MM.1S (cell line): ENCODE measurements around the gene SERPINB13.
"Not testable (repeated sequence)": the region's sequence is repeated elsewhere in the genome, so short reads cannot be mapped to it uniquely, and the experiment has no call there.

ENCODE experiments used
- DNase-seq: peaks from one replicate; pipeline ENCODE4 v3.0.0-alpha.2; 2015
- H2AFZ ChIP-seq: fragments of 300-600 bp; sonication (generic); 2 replicates; pipeline ENCODE4 v1.6.0; 2016; ENCODE audit warnings: antibody characterized with exemption, low read length
- H3F3A ChIP-seq: fragments of 300-600 bp; sonication (generic); 2 replicates; pipeline ENCODE4 v1.6.1; 2016; ENCODE audit warnings: mild to moderate bottlenecking, antibody characterized with exemption, low read length, moderate library complexity, mixed read lengths; ENCODE audit not compliant: insufficient read depth
- H3K27ac ChIP-seq: fragments of 300-600 bp; sonication (generic); 2 replicates; pipeline ENCODE4 v1.5.1; 2016; ENCODE audit warnings: mild to moderate bottlenecking, low read length
- H3K27me3 ChIP-seq: fragments of 300-600 bp; sonication (generic); replicated peaks from 2 replicates; pipeline ENCODE4 v1.6.0; 2016; ENCODE audit warnings: low read length; ENCODE audit not compliant: insufficient read depth
- H3K36me3 ChIP-seq: fragments of 300-600 bp; sonication (generic); replicated peaks from 2 replicates; pipeline ENCODE4 v1.6.1; 2016; ENCODE audit warnings: mild to moderate bottlenecking, low read length, mixed read lengths; ENCODE audit not compliant: insufficient read depth
- H3K4me1 ChIP-seq: fragments of 300-600 bp; sonication (generic); 2 replicates; pipeline ENCODE4 v1.6.1; 2016; ENCODE audit warnings: low read length, mixed read lengths
- H3K4me2 ChIP-seq: fragments of 300-600 bp; sonication (generic); 2 replicates; pipeline ENCODE4 v1.6.0; 2016; ENCODE audit warnings: low read depth, low read length
- H3K4me3 ChIP-seq: fragments of 300-600 bp; sonication (generic); 2 replicates; pipeline ENCODE4 v1.5.1; 2016; ENCODE audit warnings: low read length, mixed read lengths
- H3K79me2 ChIP-seq: fragments of 300-600 bp; sonication (generic); 2 replicates; pipeline ENCODE4 v1.6.1; 2016; ENCODE audit warnings: mixed run types, low read length, mixed read lengths
- H3K9ac ChIP-seq: fragments of 300-600 bp; sonication (generic); 2 replicates; pipeline ENCODE4 v1.6.1; 2016; ENCODE audit warnings: low read length, mixed read lengths
- H3K9me2 ChIP-seq: fragments of 300-600 bp; sonication (generic); replicated peaks from 2 replicates; pipeline ENCODE4 v1.6.1; 2016; ENCODE audit warnings: mild to moderate bottlenecking, low read length, mixed read lengths; ENCODE audit not compliant: insufficient read depth
- H3K9me3 ChIP-seq: fragments of 300-600 bp; sonication (generic); replicated peaks from 2 replicates; pipeline ENCODE4 v1.6.1; 2016; ENCODE audit warnings: mild to moderate bottlenecking, low read length, mixed read lengths; ENCODE audit not compliant: insufficient read depth
- H4K20me1 ChIP-seq: fragments of 300-600 bp; sonication (generic); 2 replicates; pipeline ENCODE4 v1.6.1; 2016; ENCODE audit warnings: mild to moderate bottlenecking, low read length, moderate library complexity, mixed read lengths; ENCODE audit not compliant: insufficient read depth
- EZH2 ChIP-seq: fragments of 300-600 bp; sonication (generic); optimal IDR thresholded peaks from 2 replicates; pipeline ENCODE3; 2017; ENCODE audit warnings: low read depth, mild to moderate bottlenecking, antibody characterized with exemption, low read length, mixed read lengths
- EZH2phosphoT487 ChIP-seq: fragments of 300-600 bp; sonication (generic); IDR thresholded peaks from 2 replicates; pipeline ENCODE4 v1.6.1; 2018; ENCODE audit warnings: antibody characterized with exemption, low read length
- TF ChIP-seq, protein P1 (sequence below): fragments of 300-600 bp; sonication (generic); IDR thresholded peaks from 2 replicates; pipeline ENCODE4 v1.5.1; 2016; ENCODE audit warnings: antibody characterized with exemption, low read length, mixed read lengths

SERPINB13 gene

DNA sequence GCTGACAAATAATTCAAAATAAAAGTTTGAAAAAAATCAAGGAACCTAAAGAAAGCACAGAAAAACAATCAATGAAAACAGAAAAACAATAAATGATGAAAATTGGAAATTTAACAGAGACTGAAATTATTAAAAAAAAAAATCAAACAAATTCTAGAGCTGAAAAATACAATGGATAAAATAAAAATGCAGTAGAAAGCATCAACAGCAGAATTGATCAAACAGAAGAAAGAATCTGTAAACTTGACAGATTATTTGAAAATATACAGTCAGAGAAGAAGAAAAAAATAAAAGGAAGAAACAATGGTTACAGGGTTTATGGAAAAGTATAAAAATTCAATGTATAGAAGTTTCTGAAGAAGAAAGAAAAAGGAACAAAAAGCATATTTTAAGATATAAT, 40.7 kb downstream of the SERPINB13 start:
- no peaks in the 10 kb centered on the region for H4K20me1 ChIP-seq
- H3K4me2 ChIP-seq, result no peak overlapping the region
- H3K27me3 ChIP-seq, result no peaks in the 10 kb centered on the region
- no peaks in the 10 kb centered on the region for H3K9me3 ChIP-seq
- no peaks in the 10 kb centered on the region for H3K9me2 ChIP-seq
- no peaks in the 10 kb centered on the region for H3K36me3 ChIP-seq
- no peak overlapping the region for H3K4me3 ChIP-seq
- no peaks in the 10 kb centered on the region for H3K4me1 ChIP-seq
- H3K79me2 ChIP-seq, result no peaks in the 10 kb centered on the region
- no peak overlapping the region for H3K27ac ChIP-seq
- no peak overlapping the region for H3K9ac ChIP-seq
- no peak for TF ChIP-seq EZH2
- TF ChIP-seq, protein P1, sequence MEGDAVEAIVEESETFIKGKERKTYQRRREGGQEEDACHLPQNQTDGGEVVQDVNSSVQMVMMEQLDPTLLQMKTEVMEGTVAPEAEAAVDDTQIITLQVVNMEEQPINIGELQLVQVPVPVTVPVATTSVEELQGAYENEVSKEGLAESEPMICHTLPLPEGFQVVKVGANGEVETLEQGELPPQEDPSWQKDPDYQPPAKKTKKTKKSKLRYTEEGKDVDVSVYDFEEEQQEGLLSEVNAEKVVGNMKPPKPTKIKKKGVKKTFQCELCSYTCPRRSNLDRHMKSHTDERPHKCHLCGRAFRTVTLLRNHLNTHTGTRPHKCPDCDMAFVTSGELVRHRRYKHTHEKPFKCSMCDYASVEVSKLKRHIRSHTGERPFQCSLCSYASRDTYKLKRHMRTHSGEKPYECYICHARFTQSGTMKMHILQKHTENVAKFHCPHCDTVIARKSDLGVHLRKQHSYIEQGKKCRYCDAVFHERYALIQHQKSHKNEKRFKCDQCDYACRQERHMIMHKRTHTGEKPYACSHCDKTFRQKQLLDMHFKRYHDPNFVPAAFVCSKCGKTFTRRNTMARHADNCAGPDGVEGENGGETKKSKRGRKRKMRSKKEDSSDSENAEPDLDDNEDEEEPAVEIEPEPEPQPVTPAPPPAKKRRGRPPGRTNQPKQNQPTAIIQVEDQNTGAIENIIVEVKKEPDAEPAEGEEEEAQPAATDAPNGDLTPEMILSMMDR, result no peak
- no peak for TF ChIP-seq EZH2phosphoT487
- no peaks in the 10 kb centered on the region for H3F3A ChIP-seq
- H2AFZ ChIP-seq, result no peak overlapping the region
- DNase-seq, result no peak

DNA sequence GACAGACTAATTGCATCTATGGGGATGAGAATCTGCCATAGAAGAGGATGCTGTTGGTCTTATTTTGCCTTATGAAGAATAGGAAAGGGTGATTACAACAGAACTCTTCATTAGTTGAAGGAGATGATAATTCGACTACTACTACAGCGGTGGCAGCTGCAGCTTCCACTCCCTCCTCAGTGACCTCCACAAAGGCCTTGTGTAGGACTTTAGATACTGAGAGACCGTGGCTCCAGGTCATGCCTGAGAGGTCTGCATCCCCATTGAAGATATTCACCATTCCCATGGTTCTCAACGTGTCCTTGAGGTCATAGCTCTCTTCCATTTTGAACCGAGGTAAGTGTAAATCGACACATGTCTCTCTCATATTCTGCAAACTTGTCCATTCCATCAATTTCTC, 50.6 kb downstream of the SERPINB13 start:
- no peaks in the 10 kb centered on the region for H3K27me3 ChIP-seq
- no peaks in the 10 kb centered on the region for H3K79me2 ChIP-seq
- H3K9ac ChIP-seq, result no peak overlapping the region
- no peak overlapping the region for H3K4me3 ChIP-seq
- H3K9me2 ChIP-seq, result no peaks in the 10 kb centered on the region
- no peak overlapping the region for H3K27ac ChIP-seq
- no peak for DNase-seq
- H3K4me1 ChIP-seq, result no peaks in the 10 kb centered on the region
- no peaks in the 10 kb centered on the region for H3F3A ChIP-seq
- no peaks in the 10 kb centered on the region for H3K9me3 ChIP-seq
- H4K20me1 ChIP-seq, result no peaks in the 10 kb centered on the region
- no peaks in the 10 kb centered on the region for H3K36me3 ChIP-seq
- no peak overlapping the region for H3K4me2 ChIP-seq
- H2AFZ ChIP-seq, result no peak overlapping the region
- TF ChIP-seq, protein P1, result no peak
- TF ChIP-seq EZH2phosphoT487 (no peak), EZH2 (no peak)

DNA sequence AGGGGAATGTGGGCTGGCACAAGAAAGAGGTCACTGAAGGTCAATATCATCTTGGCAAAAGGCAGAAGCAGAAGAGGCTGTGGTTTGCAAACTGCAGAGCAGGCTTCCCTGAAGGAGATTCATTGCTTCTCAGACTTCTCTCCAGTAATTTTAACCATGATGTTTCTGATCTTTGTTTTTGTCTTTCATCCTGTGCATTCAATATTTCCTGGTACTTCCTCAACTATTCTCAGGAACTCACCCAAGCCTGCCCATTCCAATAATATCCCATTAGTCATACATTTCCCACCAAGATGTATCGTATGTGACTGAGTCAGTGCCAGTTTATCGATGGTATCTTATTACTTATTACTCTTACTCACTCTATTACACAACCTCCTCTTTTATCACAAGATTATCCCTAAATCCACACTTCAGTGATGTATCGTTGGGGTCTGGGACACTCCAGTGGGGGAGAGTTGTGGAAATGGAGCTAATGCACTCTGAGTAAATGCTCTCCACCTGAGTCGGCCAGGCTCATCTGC, 54.1 kb downstream of the SERPINB13 start:
- H3K36me3 ChIP-seq, H3K4me1 ChIP-seq, H3K27me3 ChIP-seq, H4K20me1 ChIP-seq, H3K9ac ChIP-seq, H3K79me2 ChIP-seq, H3K4me2 ChIP-seq, H3F3A ChIP-seq, H3K9me3 ChIP-seq, H2AFZ ChIP-seq, DNase-seq, H3K4me3 ChIP-seq, H3K27ac ChIP-seq, H3K9me2 ChIP-seq: not testable (repeated sequence)

DNA sequence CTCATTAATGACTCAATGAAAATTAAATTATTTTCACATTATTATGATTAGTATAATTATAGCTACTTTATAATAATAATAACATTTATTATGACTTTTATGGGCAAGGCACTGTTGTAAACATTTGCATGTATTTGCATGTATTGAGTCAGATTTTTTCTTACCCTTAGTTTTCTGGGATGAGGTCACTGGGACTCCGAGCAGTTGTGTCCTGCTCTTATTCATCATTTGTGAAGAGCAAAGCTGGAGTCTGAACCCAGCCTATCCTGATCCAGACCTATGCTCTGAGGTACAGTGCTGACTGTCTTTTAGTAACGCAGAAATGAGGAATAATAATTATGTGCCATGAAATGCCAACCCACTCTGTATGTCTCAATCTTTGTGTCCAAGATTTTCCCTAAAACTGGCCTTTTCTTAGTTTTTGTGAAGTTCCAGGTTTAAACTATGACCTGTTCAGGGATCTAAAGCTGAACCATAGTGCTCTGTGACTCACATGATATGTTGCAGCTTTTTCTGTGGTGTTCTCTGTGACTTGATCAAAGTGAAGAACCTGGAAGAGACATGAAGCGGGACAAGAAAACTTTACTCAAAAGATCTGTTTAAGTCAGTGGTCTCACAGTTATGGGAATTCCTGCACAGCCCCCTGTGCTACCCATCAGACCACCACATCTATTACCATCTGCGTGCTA, 55.7 kb downstream of the SERPINB13 start:
- not testable (repeated sequence) for H4K20me1 ChIP-seq, DNase-seq, H3K79me2 ChIP-seq, H3K27ac ChIP-seq, H3K36me3 ChIP-seq, H3F3A ChIP-seq, H3K4me3 ChIP-seq, H3K4me2 ChIP-seq, H3K4me1 ChIP-seq, H2AFZ ChIP-seq, H3K27me3 ChIP-seq, H3K9me2 ChIP-seq, H3K9me3 ChIP-seq, H3K9ac ChIP-seq

DNA sequence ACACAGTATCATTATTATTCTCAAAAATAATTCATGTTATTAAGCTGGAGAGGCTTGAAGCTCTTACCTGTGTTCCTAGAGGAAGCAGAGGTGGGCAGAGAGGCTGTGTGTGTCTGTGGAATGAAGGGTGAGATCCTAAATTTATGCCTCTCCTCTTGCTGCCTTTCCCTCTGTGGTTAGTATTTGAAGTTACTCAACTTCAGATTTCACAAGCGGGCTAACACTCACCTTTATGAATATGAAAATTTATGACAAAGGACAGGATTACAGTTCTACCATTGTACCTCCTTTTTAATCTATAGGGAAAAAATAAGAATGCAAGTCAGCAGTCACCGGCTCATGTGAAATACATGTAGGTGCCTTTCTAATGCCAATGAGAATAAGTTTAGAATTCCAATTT, 57.0 kb downstream of the SERPINB13 start, which contains the start of gene SERPINB4:
Gene SERPINB4 (minus strand): TSS at position 115 of the 400 bp plus-strand sequence. CDS start 679 bp downstream, outside the sequence.
- H3K9ac ChIP-seq, H3K36me3 ChIP-seq, H2AFZ ChIP-seq, H3F3A ChIP-seq, H3K79me2 ChIP-seq, DNase-seq, H3K9me3 ChIP-seq, H3K27ac ChIP-seq, H3K4me1 ChIP-seq, H4K20me1 ChIP-seq, H3K4me2 ChIP-seq, H3K9me2 ChIP-seq, H3K4me3 ChIP-seq, H3K27me3 ChIP-seq: not testable (repeated sequence)

DNA sequence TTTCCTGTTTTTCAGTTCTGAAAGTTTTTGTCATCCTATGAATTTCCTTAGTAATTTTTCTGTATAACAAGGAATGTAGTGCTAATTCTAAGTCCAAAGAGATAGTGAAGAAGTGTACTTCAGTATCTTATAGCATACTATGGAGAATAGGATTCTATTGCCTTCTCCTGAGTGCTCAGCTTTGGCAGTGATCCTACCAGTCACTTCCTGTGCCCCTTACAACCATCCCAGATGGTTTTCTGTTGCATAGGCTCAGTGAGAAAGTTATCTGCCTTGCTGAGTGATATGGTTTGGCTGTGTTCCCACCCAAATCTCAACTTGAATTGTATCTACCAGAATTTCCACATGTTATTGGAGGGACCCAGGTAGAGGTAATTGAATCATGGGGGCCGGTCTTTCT, 57.6 kb downstream of the SERPINB13 start:
- H3K79me2 ChIP-seq, DNase-seq, H3K4me2 ChIP-seq, H3K9ac ChIP-seq, H3K4me1 ChIP-seq, H3K27me3 ChIP-seq, H3F3A ChIP-seq, H3K36me3 ChIP-seq, H2AFZ ChIP-seq, H3K9me2 ChIP-seq, H3K27ac ChIP-seq, H3K4me3 ChIP-seq, H3K9me3 ChIP-seq, H4K20me1 ChIP-seq: not testable (repeated sequence)
